ENCODE data around the gene ZDHHC20.

The ZDHHC20 gene

DNA sequence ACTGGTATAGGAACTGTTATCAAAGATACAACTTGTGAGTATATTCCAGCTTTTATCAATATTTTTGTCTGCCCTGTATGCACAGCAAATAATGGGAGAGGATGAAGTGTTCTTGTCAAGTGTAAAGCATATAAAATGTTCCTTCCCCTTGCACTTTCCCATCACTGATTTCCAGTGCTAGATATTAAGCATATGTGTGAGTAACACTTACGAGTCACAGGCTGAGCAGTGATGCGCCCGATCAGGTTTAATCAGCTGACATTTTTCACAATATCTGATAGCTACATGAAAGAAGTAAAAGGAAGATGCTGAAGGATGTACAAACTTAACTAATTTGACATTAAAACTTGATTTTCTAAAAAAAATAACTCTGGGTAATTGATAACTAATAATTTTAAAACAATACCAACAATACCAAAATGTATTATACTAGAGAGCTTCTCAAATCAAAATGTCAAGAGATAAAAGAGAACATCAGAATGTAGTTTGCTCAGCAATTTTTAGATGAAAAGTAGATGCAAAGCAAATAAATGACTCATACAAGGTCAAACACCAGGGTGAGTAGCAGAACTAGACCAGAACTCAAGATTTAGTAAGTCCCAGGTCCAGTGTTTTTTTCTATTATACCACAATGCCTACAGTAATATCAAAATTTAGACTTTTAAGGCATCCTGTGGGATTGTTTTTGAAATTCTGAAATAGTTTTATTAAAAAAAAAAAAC lies 56.4 kb downstream of the ZDHHC20 start (continued):
- TF ChIP-seq ZNF510 (tag by site-specific recombination; IDR thresholded peaks at IDR 0.05; ENCODE audit: insufficient replicate concordance) (no peak), GLI4 (tag by site-specific recombination; IDR thresholded peaks at IDR 0.05) (no peak), ZNF335 (tag by site-specific recombination; conservative IDR thresholded peaks at IDR 0.05) (no peak), ZNF660 (tag by site-specific recombination; IDR thresholded peaks at IDR 0.05) (no peak), ZNF10 (tag by site-specific recombination; IDR thresholded peaks at IDR 0.05) (no peak), ZIC2 (tag by site-specific recombination; IDR thresholded peaks at IDR 0.05) (no peak)

DNA sequence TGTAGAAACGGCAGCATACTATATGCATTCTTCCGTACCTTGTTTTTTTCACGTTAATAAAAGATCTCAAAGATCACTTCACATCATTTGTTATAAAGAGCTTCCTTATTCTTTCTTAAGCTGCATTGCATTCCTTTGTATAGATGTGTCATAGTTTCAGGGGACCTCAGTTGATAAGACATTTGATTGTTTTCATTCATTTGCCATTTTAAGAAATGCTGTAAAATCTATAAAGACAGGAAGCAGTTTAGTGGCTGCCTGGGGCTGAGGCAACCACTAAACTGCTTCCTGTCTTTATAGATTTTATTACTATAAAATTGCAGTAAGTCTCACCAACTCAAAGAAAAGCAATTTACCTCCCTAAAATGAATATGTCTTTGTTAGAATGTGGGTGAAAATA lies 59.4 kb downstream of the ZDHHC20 start:
- Histone ChIP-seq H3K4me3 (ENCODE audit: low read depth, low read length) (no peak overlapping the region), H3K36me3 (ENCODE audit: control insufficient read depth in 2 of 2, insufficient read depth in 1 of 2, low read length in 2 of 2) (peaks cover 0 to 17% of the 10 kb centered on the region in 2 experiments; a peak in 2 of 3 replicates), H3K9me3 (ENCODE audit: control insufficient read depth, insufficient read depth, low read depth, low read length) (no peaks in the 10 kb centered on the region), H3K4me1 (ENCODE audit: control insufficient read depth, insufficient read depth, low read length) (0 out of 2 replicates have a peak, but pooled peaks cover 5% of the 10 kb centered on the region), H3K27ac (ENCODE audit: extremely low read depth, low read depth, low read length) (no peak overlapping the region)
- TF ChIP-seq ZNF521 (tag by site-specific recombination; IDR thresholded peaks at IDR 0.05) (no peak), ZNF311 (tag by site-specific recombination; IDR thresholded peaks at IDR 0.05; ENCODE audit: borderline replicate concordance) (no peak), FEZF1 (tag by site-specific recombination; IDR thresholded peaks at IDR 0.05) (peak; percentile 48), BCL11B (tag by site-specific recombination; IDR thresholded peaks at IDR 0.05; ENCODE audit: low read depth) (no peak)
- ChIA-PET CTCF (no interaction called here), POLR2A (no interaction called here)

DNA sequence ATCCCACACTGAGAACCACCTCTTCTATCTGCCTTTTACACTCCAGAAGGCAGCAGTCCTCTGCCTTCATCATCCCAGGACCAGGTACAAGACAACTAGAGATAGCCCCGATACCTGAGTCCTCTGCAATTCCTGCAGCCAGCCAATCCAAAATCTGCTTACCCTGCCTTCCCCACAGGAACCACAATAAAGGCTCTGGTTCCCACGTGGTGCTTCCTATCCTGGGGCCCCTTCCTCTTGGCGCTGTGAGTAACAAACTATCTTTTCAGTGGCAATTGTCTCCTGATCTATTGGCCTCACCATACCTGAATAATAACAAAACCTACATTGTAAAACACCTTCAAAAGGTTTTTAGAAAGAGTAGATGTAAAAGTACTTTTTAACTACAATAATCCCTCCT lies 63.1 kb downstream of the ZDHHC20 start:
- no peaks in the 10 kb centered on the region for H3K9me3 ChIP-seq (ENCODE audit: control insufficient read depth, insufficient read depth, low read depth, low read length)
- TF ChIP-seq, protein P1, sequence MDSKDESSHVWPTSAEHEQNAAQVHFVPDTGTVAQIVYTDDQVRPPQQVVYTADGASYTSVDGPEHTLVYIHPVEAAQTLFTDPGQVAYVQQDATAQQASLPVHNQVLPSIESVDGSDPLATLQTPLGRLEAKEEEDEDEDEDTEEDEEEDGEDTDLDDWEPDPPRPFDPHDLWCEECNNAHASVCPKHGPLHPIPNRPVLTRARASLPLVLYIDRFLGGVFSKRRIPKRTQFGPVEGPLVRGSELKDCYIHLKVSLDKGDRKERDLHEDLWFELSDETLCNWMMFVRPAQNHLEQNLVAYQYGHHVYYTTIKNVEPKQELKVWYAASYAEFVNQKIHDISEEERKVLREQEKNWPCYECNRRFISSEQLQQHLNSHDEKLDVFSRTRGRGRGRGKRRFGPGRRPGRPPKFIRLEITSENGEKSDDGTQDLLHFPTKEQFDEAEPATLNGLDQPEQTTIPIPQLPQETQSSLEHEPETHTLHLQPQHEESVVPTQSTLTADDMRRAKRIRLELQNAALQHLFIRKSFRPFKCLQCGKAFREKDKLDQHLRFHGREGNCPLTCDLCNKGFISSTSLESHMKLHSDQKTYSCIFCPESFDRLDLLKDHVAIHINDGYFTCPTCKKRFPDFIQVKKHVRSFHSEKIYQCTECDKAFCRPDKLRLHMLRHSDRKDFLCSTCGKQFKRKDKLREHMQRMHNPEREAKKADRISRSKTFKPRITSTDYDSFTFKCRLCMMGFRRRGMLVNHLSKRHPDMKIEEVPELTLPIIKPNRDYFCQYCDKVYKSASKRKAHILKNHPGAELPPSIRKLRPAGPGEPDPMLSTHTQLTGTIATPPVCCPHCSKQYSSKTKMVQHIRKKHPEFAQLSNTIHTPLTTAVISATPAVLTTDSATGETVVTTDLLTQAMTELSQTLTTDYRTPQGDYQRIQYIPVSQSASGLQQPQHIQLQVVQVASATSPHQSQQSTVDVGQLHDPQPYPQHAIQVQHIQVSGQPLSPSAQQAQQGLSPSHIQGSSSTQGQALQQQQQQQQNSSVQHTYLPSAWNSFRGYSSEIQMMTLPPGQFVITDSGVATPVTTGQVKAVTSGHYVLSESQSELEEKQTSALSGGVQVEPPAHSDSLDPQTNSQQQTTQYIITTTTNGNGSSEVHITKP (tag by site-specific recombination; IDR thresholded peaks at IDR 0.05): no peak
- no peak for TF ChIP-seq OSR2 (tag by site-specific recombination; IDR thresholded peaks at IDR 0.05)
- no peak for TF ChIP-seq GLIS1 (tag by site-specific recombination; IDR thresholded peaks at IDR 0.05)
- TF ChIP-seq, protein P2, sequence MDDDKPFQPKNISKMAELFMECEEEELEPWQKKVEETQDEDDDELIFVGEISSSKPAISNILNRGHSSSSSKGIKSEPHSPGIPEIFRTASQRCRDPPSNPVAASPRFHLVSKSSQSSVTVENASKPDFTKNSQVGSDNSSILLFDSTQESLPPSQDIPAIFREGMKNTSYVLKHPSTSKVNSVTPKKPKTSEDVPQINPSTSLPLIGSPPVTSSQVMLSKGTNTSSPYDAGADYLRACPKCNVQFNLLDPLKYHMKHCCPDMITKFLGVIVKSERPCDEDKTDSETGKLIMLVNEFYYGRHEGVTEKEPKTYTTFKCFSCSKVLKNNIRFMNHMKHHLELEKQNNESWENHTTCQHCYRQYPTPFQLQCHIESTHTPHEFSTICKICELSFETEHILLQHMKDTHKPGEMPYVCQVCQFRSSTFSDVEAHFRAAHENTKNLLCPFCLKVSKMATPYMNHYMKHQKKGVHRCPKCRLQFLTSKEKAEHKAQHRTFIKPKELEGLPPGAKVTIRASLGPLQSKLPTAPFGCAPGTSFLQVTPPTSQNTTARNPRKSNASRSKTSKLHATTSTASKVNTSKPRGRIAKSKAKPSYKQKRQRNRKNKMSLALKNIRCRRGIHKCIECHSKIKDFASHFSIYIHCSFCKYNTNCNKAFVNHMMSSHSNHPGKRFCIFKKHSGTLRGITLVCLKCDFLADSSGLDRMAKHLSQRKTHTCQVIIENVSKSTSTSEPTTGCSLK (tag by site-specific recombination; IDR thresholded peaks at IDR 0.05): no peak
- no peak for TF ChIP-seq TRIM28 (IDR thresholded peaks at IDR 0.05; ENCODE audit: borderline replicate concordance, low read length)
- TF ChIP-seq ZXDB (tag by site-specific recombination; IDR thresholded peaks at IDR 0.05): no peak
- TF ChIP-seq ZNF394 (tag by site-specific recombination; IDR thresholded peaks at IDR 0.05; ENCODE audit: borderline replicate concordance): no peak
- TF ChIP-seq ZBTB21 (tag by site-specific recombination; IDR thresholded peaks at IDR 0.05): no peak
- no peak for TF ChIP-seq ZNF558 (tag by site-specific recombination; IDR thresholded peaks at IDR 0.05)
- ChIA-PET POLR2A (no interaction called here), CTCF (no interaction called here)
- 0 out of 2 replicates have a peak, but pooled peaks cover 5% of the 10 kb centered on the region for H3K4me1 ChIP-seq (ENCODE audit: control insufficient read depth, insufficient read depth, low read length)
- H3K4me3 ChIP-seq (ENCODE audit: low read depth, low read length): no peak overlapping the region
- no peak overlapping the region for H3K27ac ChIP-seq (ENCODE audit: extremely low read depth, low read depth, low read length)
- peaks cover 1 to 33% of the 10 kb centered on the region in 2 experiments; a peak in 2 of 3 replicates for H3K36me3 ChIP-seq (ENCODE audit: control insufficient read depth in 2 of 2, insufficient read depth in 1 of 2, low read length in 2 of 2)

All from HEK293 (cell line).